ENCODE results near the gene DMRTB1.

DMRTB1 gene

DNA sequence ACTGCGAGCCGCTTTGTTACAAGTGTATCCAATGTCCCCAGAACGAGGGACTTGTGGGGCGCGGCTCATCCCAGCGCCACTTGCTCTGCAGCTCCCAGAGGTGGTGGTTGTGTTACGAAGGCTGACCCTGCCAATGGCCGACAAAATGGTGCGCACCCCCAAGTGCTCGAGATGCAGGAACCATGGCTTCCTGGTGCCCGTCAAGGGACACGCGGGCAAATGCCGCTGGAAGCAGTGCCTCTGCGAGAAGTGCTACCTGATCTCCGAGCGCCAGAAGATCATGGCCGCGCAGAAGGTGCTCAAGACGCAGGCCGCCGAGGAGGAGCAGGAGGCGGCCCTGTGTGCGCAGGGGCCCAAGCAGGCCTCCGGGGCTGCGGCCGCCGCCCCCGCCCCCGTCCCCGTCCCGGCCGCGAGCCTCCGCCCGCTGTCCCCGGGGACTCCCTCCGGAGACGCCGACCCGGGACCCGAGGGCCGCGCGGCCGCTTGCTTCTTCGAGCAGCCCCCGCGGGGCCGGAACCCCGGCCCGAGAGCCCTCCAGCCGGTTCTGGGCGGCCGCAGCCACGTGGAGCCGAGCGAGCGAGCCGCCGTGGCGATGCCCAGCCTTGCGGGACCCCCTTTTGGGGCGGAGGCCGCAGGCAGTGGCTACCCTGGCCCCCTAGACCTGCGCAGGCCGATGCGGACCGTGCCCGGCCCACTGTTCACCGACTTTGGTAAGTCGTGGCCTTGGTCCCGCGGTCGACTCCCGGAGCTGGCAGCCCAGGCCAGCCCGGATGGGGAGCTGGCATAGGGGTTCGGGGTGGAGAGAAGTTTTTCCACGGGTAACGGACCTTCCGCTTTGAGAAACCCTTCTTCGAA lies at the start of gene DMRTB1:
Gene DMRTB1, plus strand, starts transcription at position 79 of the 855 bp plus-strand sequence. Its CDS starts 55 bp downstream, at position 134.
- DNase-seq (ENCODE audit: low read depth), result no peak
- TF ChIP-seq CTCF (conservative IDR thresholded peaks at IDR 0.05; ENCODE audit: low read length), result no peak
- H3K4me3 ChIP-seq (ENCODE audit: low read length), result no peak within 1 kb of the TSS

DNA sequence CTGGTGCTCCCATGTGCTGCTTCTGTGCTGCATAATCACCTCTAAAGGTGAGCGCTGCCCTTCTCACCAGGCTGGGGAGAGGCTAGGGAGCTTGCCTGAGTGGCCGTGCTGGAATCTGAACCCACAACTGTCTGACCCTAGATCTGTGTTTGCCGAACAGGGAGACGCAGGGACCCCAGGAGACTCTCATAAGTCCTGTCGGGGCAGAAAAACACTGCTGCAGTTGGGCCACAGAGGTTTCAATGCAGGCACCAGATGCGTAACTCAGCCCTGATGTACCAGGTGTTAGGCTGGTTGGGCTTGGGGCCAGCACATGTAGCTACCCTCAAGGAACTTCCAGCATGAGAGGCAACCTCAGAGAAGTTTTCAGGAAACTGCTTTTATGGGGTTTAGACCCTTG lies 49.5 kb upstream of the DMRTB1 start:
- no peak overlapping the region for H3K4me3 ChIP-seq (ENCODE audit: low read length)
- DNase-seq (ENCODE audit: low read depth), result no peak
- no peak for TF ChIP-seq CTCF (conservative IDR thresholded peaks at IDR 0.05; ENCODE audit: low read length)

DNA sequence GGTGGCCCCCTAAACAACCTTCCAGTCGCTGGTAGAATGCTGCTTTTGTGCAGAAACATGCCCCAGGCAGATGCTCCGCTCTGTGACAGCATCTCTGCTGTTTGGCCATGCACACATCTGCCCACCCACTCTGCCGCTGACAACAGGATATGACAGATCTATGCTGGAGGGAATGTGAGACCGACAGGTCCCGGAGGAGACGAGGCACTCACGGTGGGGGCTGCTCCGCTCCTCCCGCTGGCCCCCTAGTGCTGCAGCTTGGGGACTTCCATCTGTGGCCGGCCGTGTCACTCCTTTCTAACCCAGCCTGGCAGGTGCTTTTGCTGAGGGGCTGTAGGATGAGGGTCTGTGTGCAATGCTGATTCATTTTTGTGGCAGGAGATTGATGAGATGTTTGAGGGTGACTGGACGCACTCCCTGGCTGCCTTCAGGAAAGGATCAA lies 49.1 kb upstream of the DMRTB1 start:
- DNase-seq (ENCODE audit: low read depth), result no peak
- no peak for TF ChIP-seq CTCF (conservative IDR thresholded peaks at IDR 0.05; ENCODE audit: low read length)
- H3K4me3 ChIP-seq (ENCODE audit: low read length), result no peak overlapping the region

GRCh38 chr1:53410701-53411100 lies 48.5 kb upstream of the DMRTB1 start:
- no peak for DNase-seq (ENCODE audit: low read depth)
- TF ChIP-seq CTCF (conservative IDR thresholded peaks at IDR 0.05; ENCODE audit: low read length), result no peak
- H3K4me3 ChIP-seq (ENCODE audit: low read length), result no peak overlapping the region

DNA sequence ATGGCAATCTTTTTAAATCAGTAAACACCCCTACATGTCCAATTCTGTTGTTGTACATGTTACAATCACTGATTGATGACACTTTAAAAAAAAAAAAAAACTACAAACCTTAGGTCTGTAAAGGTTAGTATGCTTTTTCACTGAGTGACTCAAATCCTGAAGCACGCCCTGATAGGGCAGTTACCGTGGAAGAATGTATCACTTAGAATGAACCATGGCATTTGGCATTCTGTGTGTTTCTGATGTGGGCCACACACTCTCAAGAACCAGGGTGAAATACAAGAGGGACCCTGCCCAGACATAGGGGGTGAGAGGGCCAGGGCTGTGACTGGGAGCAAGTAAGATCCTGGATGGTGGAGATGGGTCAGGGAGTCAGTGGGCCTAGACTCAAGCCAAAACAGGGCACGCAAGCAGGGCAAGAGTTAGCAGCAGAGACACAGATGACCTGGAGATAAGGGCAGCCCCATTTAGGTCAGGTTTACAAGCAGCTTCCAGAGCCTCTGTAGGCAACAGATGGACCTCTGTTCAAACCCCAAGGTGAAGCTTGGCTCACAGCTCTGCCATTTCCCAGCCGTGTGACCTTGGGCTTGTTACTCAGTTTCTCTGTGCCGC lies 47.6 kb upstream of the DMRTB1 start:
- DNase-seq (ENCODE audit: low read depth), result no peak
- TF ChIP-seq CTCF (conservative IDR thresholded peaks at IDR 0.05; ENCODE audit: low read length), result no peak
- H3K4me3 ChIP-seq (ENCODE audit: low read length), result no peak overlapping the region

GRCh38 chr1:53412285-53413174 lies 46.7 kb upstream of the DMRTB1 start:
- TF ChIP-seq CTCF (conservative IDR thresholded peaks at IDR 0.05; ENCODE audit: low read length), result no peak
- no peak for DNase-seq (ENCODE audit: low read depth)
- no peak overlapping the region for H3K4me3 ChIP-seq (ENCODE audit: low read length)

Data from AG10803 (cell line).